Endothelial cell of umbilical vein (primary cell): ENCODE data around the gene SERPINI1. TPM values are rescaled to one million over a fixed set of nuclear protein-coding genes. Genes with fewer than 3 reads are reported as not detected.

Experiments
- BruUV-seq: library from RNA; stranded (reverse); fragments of 400-500 nt; replicated peaks from 2 replicates; lab custom pipeline; 2021; lab: Mats Ljungman, UMichigan
- CTCF ChIA-PET: fragments of 300-600, 350-600 bp; sonication (Branson Sonifier 250); formaldehyde crosslinking; loops from one replicate; lab custom pipeline; 2021; ENCODE audit warnings: antibody characterized with exemption, inconsistent platforms; lab: Charles Lee
- POLR2A ChIA-PET: fragments of 300-600, 350-600 bp; sonication (Branson Sonifier 250); formaldehyde crosslinking; loops from one replicate; lab custom pipeline; 2021; ENCODE audit warnings: antibody characterized with exemption, inconsistent platforms; lab: Charles Lee
- DNase-seq: peaks from one replicate; pipeline ENCODE4 v3.0.0-alpha.2; 2011; ENCODE audit warnings: low read depth, low spot score
- FAIRE-seq: peaks from 2 replicates; lab custom pipeline; 2011; peaks lifted over from hg19 to GRCh38; lab: Jason Lieb, UNC
- H2AFZ ChIP-seq: 2 replicates; pipeline ENCODE4 v1.6.0; 2012; ENCODE audit warnings: low read depth, low read length, control low read depth, inconsistent platforms
- H3K27ac ChIP-seq: 2 replicates; pipeline ENCODE4 v1.5.1; 2011; ENCODE audit warnings: low read depth, mild to moderate bottlenecking, control low read depth, low read length, moderate library complexity; ENCODE audit not compliant: insufficient read depth
- H3K27me3 ChIP-seq, 2 experiments: 2 replicates each; pipeline versions ENCODE4 v1.6.0 to v1.6.1; 2011; ENCODE audit warnings: low read length in 2 of 2, mixed read lengths in 1 of 2; ENCODE audit not compliant: control insufficient read depth in 2 of 2, insufficient read depth in 2 of 2
- H3K36me3 ChIP-seq, 2 experiments: 2 replicates in 1 of 2; 3 replicates in 1 of 2; pipeline ENCODE4 v1.5.1; 2011; ENCODE audit warnings: low read length in 2 of 2, mild to moderate bottlenecking in 1 of 2, moderate library complexity in 1 of 2; ENCODE audit not compliant: control insufficient read depth in 2 of 2, insufficient read depth in 2 of 2; ENCODE audit errors: extremely low read depth in 1 of 2
- H3K4me1 ChIP-seq: 3 replicates; pipeline ENCODE4 v1.5.1; 2011; ENCODE audit warnings: mild to moderate bottlenecking, low read length; ENCODE audit not compliant: control insufficient read depth, insufficient read depth; ENCODE audit errors: extremely low read depth
- H3K4me2 ChIP-seq: 2 replicates; pipeline ENCODE4 v1.6.1; 2011; ENCODE audit warnings: low read length, control low read depth, mixed read lengths; ENCODE audit not compliant: insufficient read depth
- H3K4me3 ChIP-seq, 3 experiments: fragments of 200-600 bp in 1 of 3; sonication (generic), shearing (Covaris generic) in 1 of 3; replicated peaks in 1 of 3; 2 replicates each; pipeline ENCODE4 v1.5.1; 2011 to 2016; ENCODE audit warnings: control low read depth in 3 of 3, low read length in 3 of 3, mild to moderate bottlenecking in 2 of 3, inconsistent platforms in 1 of 3, low read depth in 1 of 3, moderate library complexity in 1 of 3; ENCODE audit not compliant: insufficient read depth in 1 of 3
- H3K79me2 ChIP-seq: 2 replicates; pipeline ENCODE4 v1.6.0; 2012; ENCODE audit warnings: low read length, inconsistent platforms; ENCODE audit not compliant: control insufficient read depth, insufficient read depth
- H3K9ac ChIP-seq: replicated peaks from 2 replicates; pipeline ENCODE3; 2011; ENCODE audit warnings: low read length, control low read depth; ENCODE audit not compliant: insufficient read depth; ENCODE audit errors: extremely low read depth
- H3K9me1 ChIP-seq: replicated peaks from 3 replicates; pipeline ENCODE4 v1.6.0; 2011; ENCODE audit warnings: mild to moderate bottlenecking, low read length; ENCODE audit not compliant: control insufficient read depth, insufficient read depth; ENCODE audit errors: extremely low read depth
- H3K9me3 ChIP-seq: replicated peaks from 2 replicates; pipeline ENCODE4 v1.5.1; 2012; ENCODE audit warnings: low read length, inconsistent platforms; ENCODE audit not compliant: control insufficient read depth, insufficient read depth
- H4K20me1 ChIP-seq: replicated peaks from 2 replicates; pipeline ENCODE3; 2011; ENCODE audit warnings: mild to moderate bottlenecking, low read length; ENCODE audit not compliant: control insufficient read depth, insufficient read depth; ENCODE audit errors: extremely low read depth
- EZH2 ChIP-seq: IDR thresholded peaks from 2 replicates; pipeline ENCODE4 v1.6.1; 2012; ENCODE audit warnings: borderline replicate concordance, low read depth, mild to moderate bottlenecking, moderate library complexity, low read length, inconsistent platforms; ENCODE audit not compliant: severe bottlenecking
- FOS ChIP-seq: IDR thresholded peaks from 2 replicates; pipeline ENCODE4 v1.6.1; 2011; ENCODE audit warnings: mild to moderate bottlenecking, low read length, moderate library complexity, borderline replicate concordance; ENCODE audit not compliant: insufficient read depth
- GATA2 ChIP-seq: IDR thresholded peaks from 2 replicates; pipeline ENCODE4 v1.7.0; 2011; ENCODE audit warnings: low read depth, mild to moderate bottlenecking, moderate library complexity, mixed read lengths, low read length; ENCODE audit not compliant: insufficient read length, insufficient read depth
- JUN ChIP-seq: IDR thresholded peaks from 2 replicates; pipeline ENCODE4 v1.6.1; 2011; ENCODE audit warnings: borderline replicate concordance, low read depth; ENCODE audit not compliant: insufficient read length, insufficient read depth
- MYC ChIP-seq: IDR thresholded peaks from one replicate; pipeline ENCODE4 v1.6.1; 2011; ENCODE audit warnings: mild to moderate bottlenecking, low read depth, low read length
- POLR2A ChIP-seq: IDR thresholded peaks from 2 replicates; pipeline ENCODE4 v1.6.1; 2012; ENCODE audit warnings: low read depth, mild to moderate bottlenecking, control low read depth, low read length
- POLR2AphosphoS5 ChIP-seq: IDR thresholded peaks from 2 replicates; pipeline ENCODE4 v1.6.1; 2012; ENCODE audit warnings: low read depth, mild to moderate bottlenecking, control low read depth, low read length, moderate library complexity; ENCODE audit not compliant: insufficient read depth
- dilution Hi-C: fragments of 300-500 bp; cut with MboI; formaldehyde crosslinking; loops from one replicate; pipeline ENCODE4 v1.15.0; 2019; ENCODE audit warnings: low sequenced_read_pairs; ENCODE audit not compliant: extremely low pct_ligation_motif_present
- intact Hi-C: fragments of 100-400 bp; cut with micrococcal nuclease; formaldehyde crosslinking; loops from one replicate; pipeline ENCODE4 v1.10.0; 2022
- polyA plus RNA-seq, 4 experiments: library from polyadenylated mRNA; depleted of rRNA in 3 of 4; stranded (reverse) in 3 of 4; unstranded in 1 of 4; fragments of >200 nt; gene quantifications; 2 replicates each; pipeline versions ENCODE4 v1.2.1 to v1.2.3, GENCODE V29; 2011 to 2012; ENCODE audit warnings: missing spikeins in 1 of 4
- total RNA-seq: library from RNA; stranded (reverse); gene quantifications from 2 replicates; pipeline ENCODE4 v1.2.3, GENCODE V29; 2021
- TF ChIP-seq, protein P1 (sequence below), 2 donors: IDR thresholded peaks; 1 replicate in 1 of 2; 2 replicates in 1 of 2; pipeline ENCODE4 v1.5.1; 2011; ENCODE audit warnings: low read length in 2 of 2, mild to moderate bottlenecking in 2 of 2, moderate library complexity in 2 of 2, control low read depth in 1 of 2, inconsistent platforms in 1 of 2, low read depth in 1 of 2; ENCODE audit not compliant: insufficient read depth in 1 of 2; ENCODE audit errors: extremely low read depth in 1 of 2
- TF ChIP-seq, protein P2 (sequence below): IDR thresholded peaks from 2 replicates; pipeline ENCODE4 v1.6.1; 2011; ENCODE audit not compliant: insufficient read depth, insufficient read length

Gene SERPINI1
- total and polyA plus RNA-seq, 2 donors (not counting 3 experiments of a cell fraction or from before 2014, with no cell fraction given), result 0.22 to 0.28 TPM

DNA sequence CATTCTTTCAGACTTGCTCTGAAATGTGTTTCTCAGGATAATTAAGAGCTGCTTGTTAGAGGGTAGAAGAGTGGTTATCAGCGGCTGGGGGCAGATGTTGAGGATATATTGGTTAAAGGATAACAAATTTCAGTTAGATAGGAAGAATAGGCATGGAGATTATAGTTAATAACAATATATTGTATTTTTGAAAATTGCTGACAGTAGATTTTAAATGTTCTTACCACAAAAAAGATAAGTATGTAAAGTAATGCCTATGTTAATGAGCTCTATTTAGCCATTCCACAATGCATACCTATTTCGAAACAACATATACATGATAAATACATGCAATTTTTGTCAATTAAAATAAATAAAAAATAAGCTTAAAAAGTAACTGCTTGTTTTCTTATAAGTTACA, 123.3 kb downstream of the SERPINI1 start:
- no peaks in the 10 kb centered on the region for H4K20me1 ChIP-seq
- FAIRE-seq (no peak), DNase-seq (no peak)
- TF ChIP-seq MYC, result no peak
- TF ChIP-seq, protein P1, sequence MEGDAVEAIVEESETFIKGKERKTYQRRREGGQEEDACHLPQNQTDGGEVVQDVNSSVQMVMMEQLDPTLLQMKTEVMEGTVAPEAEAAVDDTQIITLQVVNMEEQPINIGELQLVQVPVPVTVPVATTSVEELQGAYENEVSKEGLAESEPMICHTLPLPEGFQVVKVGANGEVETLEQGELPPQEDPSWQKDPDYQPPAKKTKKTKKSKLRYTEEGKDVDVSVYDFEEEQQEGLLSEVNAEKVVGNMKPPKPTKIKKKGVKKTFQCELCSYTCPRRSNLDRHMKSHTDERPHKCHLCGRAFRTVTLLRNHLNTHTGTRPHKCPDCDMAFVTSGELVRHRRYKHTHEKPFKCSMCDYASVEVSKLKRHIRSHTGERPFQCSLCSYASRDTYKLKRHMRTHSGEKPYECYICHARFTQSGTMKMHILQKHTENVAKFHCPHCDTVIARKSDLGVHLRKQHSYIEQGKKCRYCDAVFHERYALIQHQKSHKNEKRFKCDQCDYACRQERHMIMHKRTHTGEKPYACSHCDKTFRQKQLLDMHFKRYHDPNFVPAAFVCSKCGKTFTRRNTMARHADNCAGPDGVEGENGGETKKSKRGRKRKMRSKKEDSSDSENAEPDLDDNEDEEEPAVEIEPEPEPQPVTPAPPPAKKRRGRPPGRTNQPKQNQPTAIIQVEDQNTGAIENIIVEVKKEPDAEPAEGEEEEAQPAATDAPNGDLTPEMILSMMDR (IDR thresholded peaks at IDR 0.05; ENCODE audit: extremely low read depth in 1 of 2, insufficient read depth in 1 of 2, low read depth in 1 of 2, low read length in 2 of 2), result no peak
- TF ChIP-seq GATA2, result no peak
- no peak for TF ChIP-seq EZH2
- TF ChIP-seq, protein P2, sequence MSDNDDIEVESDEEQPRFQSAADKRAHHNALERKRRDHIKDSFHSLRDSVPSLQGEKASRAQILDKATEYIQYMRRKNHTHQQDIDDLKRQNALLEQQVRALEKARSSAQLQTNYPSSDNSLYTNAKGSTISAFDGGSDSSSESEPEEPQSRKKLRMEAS, result no peak
- no peak for TF ChIP-seq FOS
- no peak for TF ChIP-seq POLR2AphosphoS5
- no peak for TF ChIP-seq JUN
- no peak for TF ChIP-seq POLR2A
- POLR2A ChIA-PET, result no interaction called here
- H2AFZ ChIP-seq, result no peak overlapping the region
- H3K27me3 ChIP-seq, result no peaks in the 10 kb centered on the region
- intact Hi-C loops (no loop called here), dilution Hi-C loops (no loop called here)
- no peaks in the 10 kb centered on the region for H3K79me2 ChIP-seq
- no peaks in the 10 kb centered on the region for H3K9me1 ChIP-seq
- CTCF ChIA-PET, result interaction anchor here (1.0 kb wide), 1 partner anchor 10 kb away, joined by 4 read pairs; no protein-coding TSS in a partner anchor
- no peak overlapping the region for H3K9ac ChIP-seq
- H3K36me3 ChIP-seq, result no peaks in the 10 kb centered on the region
- no TSS peak for BruUV-seq
- H3K4me2 ChIP-seq, result no peak overlapping the region
- H3K4me3 ChIP-seq, result no peak overlapping the region
- H3K9me3 ChIP-seq, result no peaks in the 10 kb centered on the region
- H3K27ac ChIP-seq, result no peak overlapping the region
- H3K4me1 ChIP-seq, result no peaks in the 10 kb centered on the region
